Measurements from ENCODE around the gene GNL1.
"Not testable (repeated sequence)": the region's sequence is repeated elsewhere in the genome, so short reads cannot be mapped to it uniquely, and the experiment has no call there.

- TF ChIP-seq, protein P1, sequence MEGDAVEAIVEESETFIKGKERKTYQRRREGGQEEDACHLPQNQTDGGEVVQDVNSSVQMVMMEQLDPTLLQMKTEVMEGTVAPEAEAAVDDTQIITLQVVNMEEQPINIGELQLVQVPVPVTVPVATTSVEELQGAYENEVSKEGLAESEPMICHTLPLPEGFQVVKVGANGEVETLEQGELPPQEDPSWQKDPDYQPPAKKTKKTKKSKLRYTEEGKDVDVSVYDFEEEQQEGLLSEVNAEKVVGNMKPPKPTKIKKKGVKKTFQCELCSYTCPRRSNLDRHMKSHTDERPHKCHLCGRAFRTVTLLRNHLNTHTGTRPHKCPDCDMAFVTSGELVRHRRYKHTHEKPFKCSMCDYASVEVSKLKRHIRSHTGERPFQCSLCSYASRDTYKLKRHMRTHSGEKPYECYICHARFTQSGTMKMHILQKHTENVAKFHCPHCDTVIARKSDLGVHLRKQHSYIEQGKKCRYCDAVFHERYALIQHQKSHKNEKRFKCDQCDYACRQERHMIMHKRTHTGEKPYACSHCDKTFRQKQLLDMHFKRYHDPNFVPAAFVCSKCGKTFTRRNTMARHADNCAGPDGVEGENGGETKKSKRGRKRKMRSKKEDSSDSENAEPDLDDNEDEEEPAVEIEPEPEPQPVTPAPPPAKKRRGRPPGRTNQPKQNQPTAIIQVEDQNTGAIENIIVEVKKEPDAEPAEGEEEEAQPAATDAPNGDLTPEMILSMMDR (IDR thresholded peaks at IDR 0.05; ENCODE audit: low read depth, low read length), result not testable (repeated sequence)
- TF ChIP-seq POLR2A (IDR thresholded peaks at IDR 0.05; ENCODE audit: extremely low read depth, insufficient read length); MYC (IDR thresholded peaks at IDR 0.05; ENCODE audit: low read depth, low read length): not testable (repeated sequence)
- TF ChIP-seq, protein P2, sequence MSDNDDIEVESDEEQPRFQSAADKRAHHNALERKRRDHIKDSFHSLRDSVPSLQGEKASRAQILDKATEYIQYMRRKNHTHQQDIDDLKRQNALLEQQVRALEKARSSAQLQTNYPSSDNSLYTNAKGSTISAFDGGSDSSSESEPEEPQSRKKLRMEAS (IDR thresholded peaks at IDR 0.05; ENCODE audit: low read depth, low read length), result not testable (repeated sequence)
Measured at GRCh38 chr6:30497261-30497599, 59.1 kb downstream of the GNL1 start.
